Measurements from ENCODE around the gene RPS28. TPM values are rescaled to one million over a fixed set of nuclear protein-coding genes. Genes with fewer than 3 reads are reported as not detected.

RPS28 gene
- total RNA-seq, 4 donors from 2014 or later: 275 to 526 (median 413) TPM

DNA sequence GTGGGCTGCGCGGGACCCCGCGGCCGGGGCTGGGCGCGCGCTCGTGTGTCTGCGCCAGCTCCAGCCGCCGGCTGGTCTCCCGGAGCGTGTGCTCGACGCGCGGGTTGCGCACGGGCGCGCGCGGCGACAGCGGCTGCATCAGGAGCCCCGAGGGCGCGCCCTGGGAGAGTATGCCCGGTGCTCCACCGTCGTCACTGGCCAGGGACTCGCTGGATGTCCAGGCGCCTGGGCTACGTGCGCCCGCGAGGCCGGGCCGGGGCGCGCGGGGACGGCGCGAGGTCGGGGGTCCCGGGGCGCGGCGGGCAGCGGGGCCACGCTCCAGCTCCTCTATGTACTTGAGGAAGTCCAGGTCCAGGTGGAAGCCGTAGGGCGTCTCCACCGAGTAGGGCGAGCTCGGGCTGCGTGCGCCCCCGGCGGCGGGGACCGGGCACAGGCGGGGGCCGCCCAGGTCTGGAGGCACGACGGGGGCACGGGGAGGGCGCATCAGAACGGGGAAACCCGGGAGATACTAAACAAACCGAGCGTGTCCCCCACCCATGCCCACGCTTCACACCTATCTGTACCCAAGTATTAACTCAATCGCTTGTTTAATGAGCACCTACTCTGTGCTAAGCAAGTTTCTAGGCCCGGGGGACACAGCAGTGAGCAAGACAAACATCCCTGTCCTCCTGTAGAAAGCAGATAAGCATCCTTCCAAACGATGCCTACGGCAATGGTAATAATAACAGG is 14.2 kb downstream of the RPS28 start:
- Histone ChIP-seq H3K4me3 (peak overlapping the region in 3 of 4 donors; percentile 22 to 36 (median 30)), H3K36me3 (no peaks in the 10 kb centered on the region), H3K9me3 (no peaks in the 10 kb centered on the region), H3K4me1 (peaks cover 4 to 25% (median 17%) of the 10 kb centered on the region in 4 donors), H3K27me3 (peaks cover 75% of the 10 kb centered on the region), H3K27ac (no peak overlapping the region)
- peak; percentile 20 for DNase-seq
- WGBS, 2 donors (ENCODE audit: low coverage in 1 of 2): 13% methylated on average over 34 of the region's 79 CpGs; no CpG with 5 or more reads in 1 of the 2 donors
- intact Hi-C loops (cut with DNase I; ENCODE audit: low total_unique reads) (no loop called here), in situ Hi-C loops (cut with MboI; ENCODE audit: low pct_ligation_motif_present in 1 of 4, low pct_unique_long_range_greater_than_20kb in 1 of 4, low sequenced_read_pairs in 3 of 4) (no loop called here)
- no peak for TF ChIP-seq POLR2A (IDR thresholded peaks at IDR 0.05)
- no peak for TF ChIP-seq POLR2AphosphoS5 (IDR thresholded peaks at IDR 0.05)

DNA sequence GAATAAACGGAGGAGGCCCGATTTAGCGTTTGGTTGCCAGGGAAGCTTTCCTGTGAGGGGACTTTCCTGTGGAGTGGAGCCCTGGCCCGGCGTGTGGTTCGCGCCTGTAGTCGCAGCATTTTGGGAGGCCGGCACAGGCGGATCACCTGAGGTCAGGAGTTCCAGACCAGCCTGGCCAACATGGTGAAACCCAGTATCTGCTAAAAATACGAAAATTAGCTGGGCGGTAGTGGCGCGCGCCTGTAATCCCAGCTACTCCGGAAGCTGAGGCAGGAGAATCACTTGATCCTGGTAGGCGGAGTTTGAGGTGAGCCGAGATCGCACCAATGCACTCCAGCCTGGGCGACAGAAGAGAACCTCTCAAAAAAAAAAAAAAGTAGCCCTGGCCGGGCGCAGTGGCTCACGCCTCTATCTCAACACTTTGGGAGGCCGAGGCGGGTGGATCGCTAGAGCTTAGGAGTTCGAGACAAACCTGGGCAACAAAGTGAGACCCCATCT is 14.8 kb downstream of the RPS28 start:
- WGBS, 2 donors (ENCODE audit: low coverage in 1 of 2): 25 to 57% methylated on average over 15 to 24 of the region's 27 CpGs
- Histone ChIP-seq H3K4me1 (peaks cover 4 to 27% (median 17%) of the 10 kb centered on the region in 4 donors), H3K27ac (no peak overlapping the region), H3K36me3 (no peaks in the 10 kb centered on the region), H3K27me3 (peaks cover 80% of the 10 kb centered on the region), H3K9me3 (no peaks in the 10 kb centered on the region), H3K4me3 (no peak overlapping the region)
- intact Hi-C loops (cut with DNase I; ENCODE audit: low total_unique reads): no loop called here
- DNase-seq: no peak
- in situ Hi-C loops (cut with MboI; ENCODE audit: low pct_ligation_motif_present in 1 of 4, low pct_unique_long_range_greater_than_20kb in 1 of 4, low sequenced_read_pairs in 3 of 4): no loop called here
- no peak for TF ChIP-seq POLR2A (IDR thresholded peaks at IDR 0.05)
- TF ChIP-seq POLR2AphosphoS5 (IDR thresholded peaks at IDR 0.05): no peak
- no peak for TF ChIP-seq EP300 (IDR thresholded peaks at IDR 0.05; ENCODE audit: low read depth)
- TF ChIP-seq, protein P1, sequence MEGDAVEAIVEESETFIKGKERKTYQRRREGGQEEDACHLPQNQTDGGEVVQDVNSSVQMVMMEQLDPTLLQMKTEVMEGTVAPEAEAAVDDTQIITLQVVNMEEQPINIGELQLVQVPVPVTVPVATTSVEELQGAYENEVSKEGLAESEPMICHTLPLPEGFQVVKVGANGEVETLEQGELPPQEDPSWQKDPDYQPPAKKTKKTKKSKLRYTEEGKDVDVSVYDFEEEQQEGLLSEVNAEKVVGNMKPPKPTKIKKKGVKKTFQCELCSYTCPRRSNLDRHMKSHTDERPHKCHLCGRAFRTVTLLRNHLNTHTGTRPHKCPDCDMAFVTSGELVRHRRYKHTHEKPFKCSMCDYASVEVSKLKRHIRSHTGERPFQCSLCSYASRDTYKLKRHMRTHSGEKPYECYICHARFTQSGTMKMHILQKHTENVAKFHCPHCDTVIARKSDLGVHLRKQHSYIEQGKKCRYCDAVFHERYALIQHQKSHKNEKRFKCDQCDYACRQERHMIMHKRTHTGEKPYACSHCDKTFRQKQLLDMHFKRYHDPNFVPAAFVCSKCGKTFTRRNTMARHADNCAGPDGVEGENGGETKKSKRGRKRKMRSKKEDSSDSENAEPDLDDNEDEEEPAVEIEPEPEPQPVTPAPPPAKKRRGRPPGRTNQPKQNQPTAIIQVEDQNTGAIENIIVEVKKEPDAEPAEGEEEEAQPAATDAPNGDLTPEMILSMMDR (IDR thresholded peaks at IDR 0.05): no peak

DNA sequence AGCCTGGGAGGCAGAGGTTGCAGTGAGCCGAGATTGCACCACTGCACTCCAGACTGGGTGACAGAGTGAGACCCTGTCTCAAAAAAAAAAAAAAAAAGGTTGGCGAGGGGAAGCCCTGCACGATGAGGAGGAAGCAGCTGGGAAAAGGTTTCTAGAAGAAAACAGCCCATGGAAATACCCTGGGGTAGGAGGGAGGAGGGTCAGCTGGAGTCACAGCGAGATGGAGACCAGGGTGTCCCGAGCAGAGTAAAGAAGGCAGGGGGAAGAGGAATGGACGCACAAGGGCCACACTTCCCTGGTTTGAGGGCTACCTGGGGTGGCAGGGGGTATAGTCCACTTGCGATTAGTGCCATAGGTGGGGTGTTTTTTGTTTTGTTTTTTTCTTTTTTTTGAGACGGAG is 15.4 kb downstream of the RPS28 start:
- Histone ChIP-seq H3K27me3 (peaks cover 80% of the 10 kb centered on the region), H3K4me3 (no peak overlapping the region), H3K4me1 (peaks cover 4 to 27% (median 17%) of the 10 kb centered on the region in 4 donors), H3K27ac (no peak overlapping the region), H3K9me3 (no peaks in the 10 kb centered on the region), H3K36me3 (no peaks in the 10 kb centered on the region)
- WGBS, 2 donors (ENCODE audit: low coverage in 1 of 2): 44 to 49% methylated on average over 5 to 8 of the region's 8 CpGs
- TF ChIP-seq, protein P1 (IDR thresholded peaks at IDR 0.05): no peak
- TF ChIP-seq POLR2AphosphoS5 (IDR thresholded peaks at IDR 0.05): no peak
- no peak for TF ChIP-seq POLR2A (IDR thresholded peaks at IDR 0.05)
- TF ChIP-seq EP300 (IDR thresholded peaks at IDR 0.05; ENCODE audit: low read depth): no peak
- intact Hi-C loops (cut with DNase I; ENCODE audit: low total_unique reads) (no loop called here), in situ Hi-C loops (cut with MboI; ENCODE audit: low pct_ligation_motif_present in 1 of 4, low pct_unique_long_range_greater_than_20kb in 1 of 4, low sequenced_read_pairs in 3 of 4) (no loop called here)
- no peak for DNase-seq

DNA sequence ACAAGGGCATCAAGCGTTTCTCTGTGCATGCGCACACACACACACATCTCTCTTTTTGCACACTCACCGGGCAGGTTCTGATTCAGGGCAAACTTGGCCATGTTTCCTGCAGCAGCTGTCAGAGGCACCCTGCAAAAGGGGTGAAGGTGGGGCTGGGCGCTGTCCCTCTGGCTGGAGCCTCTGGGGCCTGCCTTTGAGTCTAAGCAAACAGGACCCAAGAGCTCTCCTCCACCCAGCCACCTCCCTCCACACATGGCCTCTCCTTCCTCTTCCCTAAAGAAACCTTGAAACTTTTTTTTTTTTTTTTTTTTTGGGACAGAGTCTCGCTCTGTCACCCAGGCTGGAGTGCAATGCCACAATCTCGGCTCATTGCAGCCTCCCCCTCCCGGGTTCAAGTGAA is 16.4 kb downstream of the RPS28 start:
- in situ Hi-C loops (cut with MboI; ENCODE audit: low pct_ligation_motif_present in 1 of 4, low pct_unique_long_range_greater_than_20kb in 1 of 4, low sequenced_read_pairs in 3 of 4): no loop called here
- Histone ChIP-seq H3K27me3 (peaks cover 80% of the 10 kb centered on the region), H3K4me3 (no peak overlapping the region), H3K9me3 (no peaks in the 10 kb centered on the region), H3K36me3 (no peaks in the 10 kb centered on the region), H3K27ac (no peak overlapping the region), H3K4me1 (peaks cover 4 to 28% (median 19%) of the 10 kb centered on the region in 4 donors)
- intact Hi-C loops (cut with DNase I; ENCODE audit: low total_unique reads): no loop called here
- DNase-seq: peak; percentile 13
- TF ChIP-seq POLR2AphosphoS5 (IDR thresholded peaks at IDR 0.05): no peak
- no peak for TF ChIP-seq EP300 (IDR thresholded peaks at IDR 0.05; ENCODE audit: low read depth)
- TF ChIP-seq, protein P1 (IDR thresholded peaks at IDR 0.05): no peak
- no peak for TF ChIP-seq POLR2A (IDR thresholded peaks at IDR 0.05)
- 45 to 60% methylated on average over 1 to 7 of the region's 7 CpGs for WGBS, 2 donors (ENCODE audit: low coverage in 1 of 2)

All from transverse colon (tissue), 4 donors.